ENCODE measurements around the gene VAMP5. TPM values are rescaled to one million over a fixed set of nuclear protein-coding genes. Genes with fewer than 3 reads are reported as not detected.
A peak's percentile ranks its signal among the peaks of the same experiment; 100 is the strongest.

Gene VAMP5
- total and polyA plus RNA-seq, 9 of the 15 experiments (the other 6 are each of a cell fraction or from before 2014, with no cell fraction given), result 0.54 to 1.9 (median 1.5) TPM; not detected in 2

- peak; percentile 96 for TF ChIP-seq RERE (CRISPR knock-in tag; IDR thresholded peaks at IDR 0.05; ENCODE audit: borderline replicate concordance)
- no peak; the same call in 1 of the 2 replicates for TF ChIP-seq ZNF224 (CRISPR knock-in tag; IDR thresholded peaks at IDR 0.05)
- TF ChIP-seq FOXA1 (IDR thresholded peaks at IDR 0.05; ENCODE audit: borderline replicate concordance), result no peak
- TF ChIP-seq ZNF740 (CRISPR knock-in tag; IDR thresholded peaks at IDR 0.05), result peak; percentile 13; the same call in 1 of the 2 replicates
- 0 out of 4 replicates have a peak, but pooled peaks of 1 of the 2 experiments have one; percentile 5 for TF ChIP-seq ZNF740 (tag; IDR thresholded peaks at IDR 0.05)
- peak; percentile 75 for TF ChIP-seq CREM (IDR thresholded peaks at IDR 0.05; ENCODE audit: low read depth)
- TF ChIP-seq PHB2 (IDR thresholded peaks at IDR 0.05; ENCODE audit: low read depth), result no peak
- TF ChIP-seq ZBTB8A (IDR thresholded peaks at IDR 0.05; ENCODE audit: partially characterized antibody), result no peak
- TF ChIP-seq CHD4 (IDR thresholded peaks at IDR 0.05; ENCODE audit: insufficient read depth, insufficient replicate concordance, low read depth, low read length, poor library complexity, severe bottlenecking), result no peak
- TF ChIP-seq THRB (CRISPR knock-in tag; conservative IDR thresholded peaks at IDR 0.05), result 0 out of 2 replicates have a peak, but pooled peaks have one; percentile 42
- peak; percentile 37; the same call in 1 of the 2 replicates for TF ChIP-seq ZNF121 (CRISPR knock-in tag; conservative IDR thresholded peaks at IDR 0.05)
- TF ChIP-seq E2F4 (CRISPR knock-in tag; IDR thresholded peaks at IDR 0.05; ENCODE audit: low read depth), result peak; percentile 40; the same call in 1 of the 2 replicates
- peak; percentile 81 for TF ChIP-seq TFAP4 (CRISPR knock-in tag; IDR thresholded peaks at IDR 0.05; ENCODE audit: borderline replicate concordance)
- TF ChIP-seq IRF2 (CRISPR knock-in tag; IDR thresholded peaks at IDR 0.05), result no peak
- 0 out of 2 replicates have a peak, but pooled peaks have one; percentile 2 for TF ChIP-seq CBFA2T2 (conservative IDR thresholded peaks at IDR 0.05)
- TF ChIP-seq HNRNPH1 (optimal IDR thresholded peaks at IDR 0.05; ENCODE audit: low read depth, low read length), result no peak
These were observed 45.5 kb upstream of the VAMP5 start, which contains the start of gene MAT2A (continued) for GRCh38 chr2:85538507-85539360.

All from K562 (cell line).